HCT116 (cell line): ENCODE results near the gene OGDHL. TPM values are rescaled to one million over a fixed set of nuclear protein-coding genes. Genes with fewer than 3 reads are reported as not detected.

Experiments
- ATAC-seq: fragments of 200-7000 bp; cut with Tn5 transposase; 2 replicates; pipeline ENCODE4 v1.9.1; 2020; ENCODE audit warnings: mild to moderate bottlenecking, moderate library complexity
- BruUV-seq: library from RNA; stranded (reverse); fragments of 400-500 nt; replicated peaks from 2 replicates; lab custom pipeline; 2021; lab: Mats Ljungman, UMichigan
- CTCF ChIA-PET: fragments of 300-600 bp; sonication (Branson Sonifier 250); formaldehyde crosslinking; loops from one replicate; lab custom pipeline; 2021; ENCODE audit warnings: antibody characterized with exemption; lab: Charles Lee
- POLR2A ChIA-PET: fragments of 300-600, 350-600 bp; sonication (Branson Sonifier 250); formaldehyde crosslinking; loops from one replicate; lab custom pipeline; 2021; ENCODE audit warnings: antibody characterized with exemption; lab: Charles Lee
- RAD21 ChIA-PET, 2 experiments: fragments of 300-600 bp; sonication (Branson Sonifier 250); formaldehyde crosslinking; loops; one replicate each; lab custom pipeline; 2023; ENCODE audit warnings: low total read pairs in 2 of 2; ENCODE audit not compliant: uncharacterized antibody in 2 of 2, unreplicated experiment in 2 of 2, low non-redundant PET in 1 of 2; lab: Charles Lee
- DNase-seq: peaks from one replicate; pipeline ENCODE4 v3.0.0-alpha.2; 2010; ENCODE audit warnings: low read depth, low spot score
- H2AFZ ChIP-seq: fragments of 200-600 bp; shearing (Covaris generic), sonication (generic); 2 replicates; pipeline ENCODE4 v1.6.1; 2017; ENCODE audit warnings: low read depth, mixed run types, mixed read lengths, antibody characterized with exemption, low read length; ENCODE audit not compliant: poor library complexity, severe bottlenecking
- H3K27ac ChIP-seq: 2 replicates; pipeline ENCODE4 v1.5.1; 2012; ENCODE audit warnings: low read depth, low read length
- H3K27me3 ChIP-seq: fragments of 200-600 bp; sonication (generic); 2 replicates; pipeline ENCODE4 v1.6.1; 2016; ENCODE audit warnings: mixed run types, low read length, mixed read lengths; ENCODE audit not compliant: insufficient read depth
- H3K36me3 ChIP-seq, 2 experiments: fragments of 200-500 bp in 1 of 2; fragments of 200-600 bp in 1 of 2; sonication (Bioruptor generic) in 1 of 2; sonication (generic) in 1 of 2; 2 replicates each; pipeline versions ENCODE4 v1.5.1 to v1.6.1; 2014 to 2016; ENCODE audit warnings: low read length in 2 of 2, inconsistent platforms in 1 of 2, mixed read lengths in 1 of 2, mixed run types in 1 of 2; ENCODE audit not compliant: insufficient read depth in 2 of 2, control insufficient read depth in 1 of 2
- H3K4me1 ChIP-seq, 2 experiments: fragments of 200-600 bp in 1 of 2; sonication (generic) in 1 of 2; 2 replicates each; pipeline versions ENCODE4 v1.5.1 to v1.6.1; 2012 to 2017; ENCODE audit warnings: low read length in 2 of 2, inconsistent platforms in 1 of 2, mild to moderate bottlenecking in 1 of 2, mixed read lengths in 1 of 2, mixed run types in 1 of 2, moderate library complexity in 1 of 2; ENCODE audit not compliant: insufficient read depth in 2 of 2, control insufficient read depth in 1 of 2
- H3K4me2 ChIP-seq: fragments of 200-600 bp; sonication (generic); 2 replicates; pipeline ENCODE4 v1.6.1; 2017; ENCODE audit warnings: mixed run types, low read length, mixed read lengths
- H3K4me3 ChIP-seq, 2 experiments: fragments of 200-600 bp in 1 of 2; sonication (generic) in 1 of 2; replicated peaks in 1 of 2; 2 replicates each; pipeline ENCODE4 v1.5.1; 2011 to 2016; ENCODE audit warnings: low read length in 2 of 2, control low read depth in 1 of 2, low read depth in 1 of 2, mild to moderate bottlenecking in 1 of 2, mixed read lengths in 1 of 2, mixed run types in 1 of 2
- H3K79me2 ChIP-seq: fragments of 200-600 bp; sonication (generic); 2 replicates; pipeline ENCODE4 v1.6.1; 2017; ENCODE audit warnings: mild to moderate bottlenecking, mixed run types, low read length, moderate library complexity, mixed read lengths; ENCODE audit not compliant: insufficient read depth
- H3K9ac ChIP-seq: fragments of 200-600 bp; sonication (generic); 2 replicates; pipeline ENCODE4 v1.6.1; 2016; ENCODE audit warnings: low read length, mixed read lengths
- H3K9me2 ChIP-seq: fragments of 200-600 bp; sonication (generic), shearing (Covaris generic); 2 replicates; pipeline ENCODE4 v1.6.1; 2017; ENCODE audit warnings: mixed run types, mild to moderate bottlenecking, moderate library complexity; ENCODE audit not compliant: insufficient read depth
- H3K9me3 ChIP-seq, 2 experiments: fragments of 200-500 bp in 1 of 2; fragments of 200-600 bp in 1 of 2; sonication (Bioruptor generic) in 1 of 2; sonication (generic) in 1 of 2; 2 replicates each; pipeline ENCODE4 v1.6.1; 2014 to 2017; ENCODE audit warnings: low read length in 2 of 2, mixed read lengths in 2 of 2, inconsistent platforms in 1 of 2, low read depth in 1 of 2, mild to moderate bottlenecking in 1 of 2, mixed run types in 1 of 2, moderate library complexity in 1 of 2; ENCODE audit not compliant: control insufficient read depth in 1 of 2, insufficient read depth in 1 of 2
- H4K20me1 ChIP-seq: fragments of 200-600 bp; sonication (generic), shearing (Covaris generic); 2 replicates; pipeline ENCODE4 v1.6.1; 2017; ENCODE audit warnings: mixed run types, mild to moderate bottlenecking, moderate library complexity; ENCODE audit not compliant: insufficient read depth
- CEBPB ChIP-seq: IDR thresholded peaks from 2 replicates; pipeline ENCODE4 v1.6.1; 2012; ENCODE audit warnings: low read depth
- EGR1 ChIP-seq: IDR thresholded peaks from 2 replicates; pipeline ENCODE4 v1.6.1; 2012; ENCODE audit warnings: low read depth
- EZH2 ChIP-seq: fragments of 200-600 bp; sonication (generic); IDR thresholded peaks from 2 replicates; pipeline ENCODE4 v1.6.1; 2017; ENCODE audit warnings: antibody characterized with exemption, mixed run types
- FOSL1 ChIP-seq: IDR thresholded peaks from 2 replicates; pipeline ENCODE4 v1.6.1; 2012; ENCODE audit warnings: low read depth
- POLR2AphosphoS5 ChIP-seq: IDR thresholded peaks from 2 replicates; pipeline ENCODE4 v1.6.1; 2011; ENCODE audit warnings: mild to moderate bottlenecking, low read depth, low read length, moderate library complexity
- SIN3A ChIP-seq: IDR thresholded peaks from 2 replicates; pipeline ENCODE4 v1.6.1; 2012; ENCODE audit warnings: low read depth
- YY1 ChIP-seq: IDR thresholded peaks from 2 replicates; pipeline ENCODE4 v1.6.1; 2011; ENCODE audit warnings: low read length, low read depth, moderate library complexity, mild to moderate bottlenecking; ENCODE audit not compliant: insufficient replicate concordance; ENCODE audit errors: extremely low read depth
- ZNF274 ChIP-seq: fragments of 200-500 bp; sonication (Bioruptor generic); IDR thresholded peaks from 2 replicates; pipeline ENCODE4 v1.6.1; 2014; ENCODE audit warnings: mild to moderate bottlenecking, low read depth, low read length, inconsistent platforms
- intact Hi-C: fragments of 100-400 bp; cut with micrococcal nuclease; formaldehyde crosslinking; loops from 2 replicates; pipeline ENCODE4 v1.10.0; 2022
- total RNA-seq: library from RNA; stranded (reverse); gene quantifications from one replicate; pipeline ENCODE4 v1.2.1, GENCODE V29; 2021; ENCODE audit not compliant: unreplicated experiment
- TF ChIP-seq, protein P1 (sequence below), 3 experiments: fragments of 200-600 bp in 1 of 3; sonication (generic) in 1 of 3; IDR thresholded peaks in 2 of 3; conservative IDR thresholded peaks in 1 of 3; 2 replicates each; pipeline ENCODE4 v1.5.1; 2012 to 2017; ENCODE audit warnings: low read depth in 2 of 3, low read length in 2 of 3, antibody characterized with exemption in 1 of 3, borderline replicate concordance in 1 of 3, control low read depth in 1 of 3, mild to moderate bottlenecking in 1 of 3, mixed read lengths in 1 of 3, mixed run types in 1 of 3, moderate library complexity in 1 of 3; ENCODE audit not compliant: insufficient read depth in 1 of 3
- TF ChIP-seq, protein P2 (sequence below): IDR thresholded peaks from 2 replicates; pipeline ENCODE4 v1.6.1; 2012
- TF ChIP-seq, protein P3 (sequence below): IDR thresholded peaks from 2 replicates; pipeline ENCODE4 v1.6.1; 2012
- TF ChIP-seq, protein P4 (sequence below): IDR thresholded peaks from 2 replicates; pipeline ENCODE4 v1.6.1; 2012; ENCODE audit warnings: low read depth

Gene OGDHL
- total RNA-seq, 1 experiment from 2014 or later, result 16.3 TPM

DNA sequence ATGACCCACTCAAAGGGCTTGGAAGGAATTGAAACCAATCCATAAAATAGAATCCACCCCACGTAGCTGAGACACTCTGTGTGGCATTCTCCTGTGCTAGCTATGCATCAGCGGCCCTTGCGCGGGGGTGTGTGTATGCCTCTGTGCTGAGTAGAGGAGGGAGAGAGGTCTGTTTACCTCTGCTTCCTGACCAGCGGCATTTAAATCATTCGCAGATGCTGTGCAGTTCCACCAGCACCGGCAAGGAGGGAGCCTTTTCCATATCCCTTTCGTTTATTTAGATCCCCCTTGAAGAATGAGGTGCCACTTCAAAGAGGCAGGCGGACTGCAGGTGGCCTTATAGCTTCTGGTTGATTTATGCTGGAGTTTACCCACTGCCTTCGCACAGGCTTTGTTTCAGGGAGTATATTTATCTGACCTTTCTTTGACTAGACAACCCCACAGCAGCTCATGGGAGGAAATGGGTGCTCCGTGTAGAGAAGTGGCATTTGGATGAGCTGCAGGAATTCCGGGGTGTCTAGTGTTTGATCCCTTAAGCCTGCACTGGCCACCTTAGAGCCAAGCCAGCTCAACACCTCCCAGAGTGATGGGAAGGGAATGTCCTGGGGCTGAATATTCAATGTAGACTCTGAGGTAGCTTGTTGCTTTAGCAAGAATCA is 71.3 kb downstream of the OGDHL start:
- H3K27me3 ChIP-seq, result peaks cover 30% of the 10 kb centered on the region; the same call in 1 of the 2 replicates
- no TSS peak for BruUV-seq
- H4K20me1 ChIP-seq, result no peaks in the 10 kb centered on the region
- DNase-seq (no peak), ATAC-seq (no peak)
- no peak overlapping the region for H3K4me3 ChIP-seq
- no peaks in the 10 kb centered on the region for H3K9me2 ChIP-seq
- ChIA-PET POLR2A (no interaction called here), CTCF (no interaction called here)
- no peaks in the 10 kb centered on the region for H3K79me2 ChIP-seq
- H3K4me1 ChIP-seq, result no peaks in the 10 kb centered on the region
- no peaks in the 10 kb centered on the region for H3K36me3 ChIP-seq
- no peaks in the 10 kb centered on the region for H3K9me3 ChIP-seq
- no peak overlapping the region for H3K9ac ChIP-seq
- TF ChIP-seq, protein P1, sequence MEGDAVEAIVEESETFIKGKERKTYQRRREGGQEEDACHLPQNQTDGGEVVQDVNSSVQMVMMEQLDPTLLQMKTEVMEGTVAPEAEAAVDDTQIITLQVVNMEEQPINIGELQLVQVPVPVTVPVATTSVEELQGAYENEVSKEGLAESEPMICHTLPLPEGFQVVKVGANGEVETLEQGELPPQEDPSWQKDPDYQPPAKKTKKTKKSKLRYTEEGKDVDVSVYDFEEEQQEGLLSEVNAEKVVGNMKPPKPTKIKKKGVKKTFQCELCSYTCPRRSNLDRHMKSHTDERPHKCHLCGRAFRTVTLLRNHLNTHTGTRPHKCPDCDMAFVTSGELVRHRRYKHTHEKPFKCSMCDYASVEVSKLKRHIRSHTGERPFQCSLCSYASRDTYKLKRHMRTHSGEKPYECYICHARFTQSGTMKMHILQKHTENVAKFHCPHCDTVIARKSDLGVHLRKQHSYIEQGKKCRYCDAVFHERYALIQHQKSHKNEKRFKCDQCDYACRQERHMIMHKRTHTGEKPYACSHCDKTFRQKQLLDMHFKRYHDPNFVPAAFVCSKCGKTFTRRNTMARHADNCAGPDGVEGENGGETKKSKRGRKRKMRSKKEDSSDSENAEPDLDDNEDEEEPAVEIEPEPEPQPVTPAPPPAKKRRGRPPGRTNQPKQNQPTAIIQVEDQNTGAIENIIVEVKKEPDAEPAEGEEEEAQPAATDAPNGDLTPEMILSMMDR (IDR thresholded peaks at IDR 0.05 in 2 of 3, conservative IDR thresholded peaks at IDR 0.05 in 1 of 3; ENCODE audit: borderline replicate concordance in 1 of 3, insufficient read depth in 1 of 3, low read depth in 2 of 3, low read length in 2 of 3), result no peak
- no peak for TF ChIP-seq ZNF274
- TF ChIP-seq EGR1, result no peak
- TF ChIP-seq CEBPB, result no peak
- no peak for TF ChIP-seq SIN3A
- no peak for TF ChIP-seq YY1
- TF ChIP-seq, protein P2, sequence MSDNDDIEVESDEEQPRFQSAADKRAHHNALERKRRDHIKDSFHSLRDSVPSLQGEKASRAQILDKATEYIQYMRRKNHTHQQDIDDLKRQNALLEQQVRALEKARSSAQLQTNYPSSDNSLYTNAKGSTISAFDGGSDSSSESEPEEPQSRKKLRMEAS, result no peak
- TF ChIP-seq EZH2, result no peak
- TF ChIP-seq, protein P3, sequence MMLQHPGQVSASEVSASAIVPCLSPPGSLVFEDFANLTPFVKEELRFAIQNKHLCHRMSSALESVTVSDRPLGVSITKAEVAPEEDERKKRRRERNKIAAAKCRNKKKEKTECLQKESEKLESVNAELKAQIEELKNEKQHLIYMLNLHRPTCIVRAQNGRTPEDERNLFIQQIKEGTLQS, result no peak
- TF ChIP-seq, protein P4, sequence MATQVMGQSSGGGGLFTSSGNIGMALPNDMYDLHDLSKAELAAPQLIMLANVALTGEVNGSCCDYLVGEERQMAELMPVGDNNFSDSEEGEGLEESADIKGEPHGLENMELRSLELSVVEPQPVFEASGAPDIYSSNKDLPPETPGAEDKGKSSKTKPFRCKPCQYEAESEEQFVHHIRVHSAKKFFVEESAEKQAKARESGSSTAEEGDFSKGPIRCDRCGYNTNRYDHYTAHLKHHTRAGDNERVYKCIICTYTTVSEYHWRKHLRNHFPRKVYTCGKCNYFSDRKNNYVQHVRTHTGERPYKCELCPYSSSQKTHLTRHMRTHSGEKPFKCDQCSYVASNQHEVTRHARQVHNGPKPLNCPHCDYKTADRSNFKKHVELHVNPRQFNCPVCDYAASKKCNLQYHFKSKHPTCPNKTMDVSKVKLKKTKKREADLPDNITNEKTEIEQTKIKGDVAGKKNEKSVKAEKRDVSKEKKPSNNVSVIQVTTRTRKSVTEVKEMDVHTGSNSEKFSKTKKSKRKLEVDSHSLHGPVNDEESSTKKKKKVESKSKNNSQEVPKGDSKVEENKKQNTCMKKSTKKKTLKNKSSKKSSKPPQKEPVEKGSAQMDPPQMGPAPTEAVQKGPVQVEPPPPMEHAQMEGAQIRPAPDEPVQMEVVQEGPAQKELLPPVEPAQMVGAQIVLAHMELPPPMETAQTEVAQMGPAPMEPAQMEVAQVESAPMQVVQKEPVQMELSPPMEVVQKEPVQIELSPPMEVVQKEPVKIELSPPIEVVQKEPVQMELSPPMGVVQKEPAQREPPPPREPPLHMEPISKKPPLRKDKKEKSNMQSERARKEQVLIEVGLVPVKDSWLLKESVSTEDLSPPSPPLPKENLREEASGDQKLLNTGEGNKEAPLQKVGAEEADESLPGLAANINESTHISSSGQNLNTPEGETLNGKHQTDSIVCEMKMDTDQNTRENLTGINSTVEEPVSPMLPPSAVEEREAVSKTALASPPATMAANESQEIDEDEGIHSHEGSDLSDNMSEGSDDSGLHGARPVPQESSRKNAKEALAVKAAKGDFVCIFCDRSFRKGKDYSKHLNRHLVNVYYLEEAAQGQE, result no peak
- TF ChIP-seq FOSL1, result no peak
- TF ChIP-seq POLR2AphosphoS5, result no peak
- TF ChIP-seq, all 23 proteins: peak for 0
- RAD21 ChIA-PET, result no interaction called here
- intact Hi-C loops, result no loop called here
- Histone ChIP-seq H3K4me2 (no peak overlapping the region), H3K27ac (no peak overlapping the region), H2AFZ (no peak overlapping the region)
